Breast epithelium (tissue), 3 donors: ENCODE measurements around the gene DDX49.

Source experiments
- CTCF ChIP-seq, 3 donors: fragments of 450-650 bp; IDR thresholded peaks; one replicate each; pipeline ENCODE4 v1.5.1; 2016 to 2017; ENCODE audit warnings: antibody characterized with exemption in 3 of 3, mild to moderate bottlenecking in 3 of 3, moderate library complexity in 3 of 3
- POLR2A ChIP-seq: fragments of 450-650 bp; IDR thresholded peaks from one replicate; pipeline ENCODE4 v1.6.1; 2016; ENCODE audit warnings: antibody characterized with exemption, mild to moderate bottlenecking, moderate library complexity
- POLR2AphosphoS5 ChIP-seq, 3 donors: sonication (generic); formaldehyde crosslinking; IDR thresholded peaks; one replicate each; pipeline ENCODE4 v1.6.1; 2017; ENCODE audit warnings: antibody characterized with exemption in 3 of 3

- TF ChIP-seq POLR2A: no peak
- no peak for TF ChIP-seq CTCF (IDR thresholded peaks at IDR 0.05)
- TF ChIP-seq POLR2AphosphoS5 (IDR thresholded peaks at IDR 0.05): no peak
These were observed 18.0 kb upstream of the DDX49 start for GRCh38 chr19:18901491-18901890.
